GM19438 (cell line): ENCODE data around the gene CD81.
"Not testable (repeated sequence)": the region's sequence is repeated elsewhere in the genome, so short reads cannot be mapped to it uniquely, and the experiment has no call there.

Experiments
- ATAC-seq: cut with Tn5 transposase; IDR thresholded peaks from one replicate; pipeline ENCODE4 v1.9.1; 2021; ENCODE audit warnings: low read depth; ENCODE audit not compliant: unreplicated experiment

CD81 gene

DNA sequence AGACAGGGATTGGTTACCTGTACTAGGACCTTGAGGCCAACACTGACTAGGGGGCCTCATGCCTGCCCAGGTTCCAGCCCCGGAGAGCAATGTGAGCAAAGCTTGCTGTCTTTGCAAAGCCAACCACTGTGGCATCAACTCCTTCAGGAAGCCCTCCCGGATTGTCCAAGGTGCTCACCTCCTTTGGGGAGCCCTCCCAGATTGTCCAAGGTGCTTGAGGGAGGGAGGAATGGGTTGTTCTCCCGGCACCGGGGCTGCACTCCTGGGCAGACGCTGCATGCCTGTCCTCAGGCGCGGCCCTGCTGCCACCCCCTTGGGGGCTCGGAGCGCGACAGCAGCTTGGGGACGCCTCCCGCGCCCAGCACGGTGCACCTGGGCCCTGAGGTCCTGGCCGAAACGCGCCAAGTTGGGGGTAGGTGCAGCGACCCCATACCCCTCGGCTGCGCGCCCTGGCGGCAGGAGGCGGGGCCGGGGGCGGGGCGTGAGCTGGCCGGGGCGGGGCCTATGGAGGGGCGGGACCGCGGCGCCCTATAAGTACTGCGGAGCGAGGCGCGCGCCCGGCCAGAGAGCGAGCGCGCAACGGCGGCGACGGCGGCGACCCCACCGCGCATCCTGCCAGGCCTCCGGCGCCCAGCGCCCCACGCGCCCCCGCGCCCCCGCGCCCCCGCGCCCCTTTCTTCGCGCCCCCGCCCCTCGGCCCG is at the start of gene CD81:
Gene CD81 (plus strand): TSS at position 560 of the 701 bp plus-strand sequence. CDS start 240 bp downstream, outside the sequence.
- no peak for ATAC-seq

- no peak for ATAC-seq
Measured at GRCh38 chr11:2328021-2328420, 49.1 kb upstream of the CD81 start.

DNA sequence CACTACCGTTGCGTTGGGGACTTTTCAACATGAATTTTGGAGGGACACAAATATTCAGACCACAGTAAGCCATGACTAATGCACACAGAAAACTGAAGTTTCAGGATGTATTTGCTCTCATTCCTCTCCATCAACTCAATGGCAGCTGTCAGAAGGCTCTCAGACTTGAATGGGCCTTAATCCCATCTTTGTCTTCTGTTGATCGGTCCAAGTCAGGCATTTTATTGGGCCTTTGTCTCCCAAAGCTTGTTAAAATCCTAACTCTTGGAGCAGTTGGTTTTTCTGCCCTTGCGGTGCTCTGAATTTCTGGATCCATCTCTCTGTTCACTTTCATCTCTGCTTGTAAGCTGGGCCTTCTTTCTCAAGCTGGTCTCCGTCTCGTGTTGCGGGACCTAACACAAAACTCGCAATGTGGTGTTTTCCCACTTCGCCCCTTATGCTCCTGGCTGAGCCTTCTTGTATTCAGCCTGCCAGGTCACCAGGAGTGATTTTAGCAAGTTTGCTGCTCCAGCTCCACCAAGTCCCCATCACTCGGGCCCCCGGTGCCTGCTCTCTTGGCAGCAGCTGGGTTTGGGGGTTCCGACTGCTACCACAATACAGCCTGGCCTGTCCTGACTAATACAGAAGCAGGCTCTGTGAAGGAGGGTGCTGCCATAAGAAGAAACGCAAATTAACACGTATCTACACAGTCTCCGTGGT is 48.3 kb upstream of the CD81 start:
- no peak for ATAC-seq

DNA sequence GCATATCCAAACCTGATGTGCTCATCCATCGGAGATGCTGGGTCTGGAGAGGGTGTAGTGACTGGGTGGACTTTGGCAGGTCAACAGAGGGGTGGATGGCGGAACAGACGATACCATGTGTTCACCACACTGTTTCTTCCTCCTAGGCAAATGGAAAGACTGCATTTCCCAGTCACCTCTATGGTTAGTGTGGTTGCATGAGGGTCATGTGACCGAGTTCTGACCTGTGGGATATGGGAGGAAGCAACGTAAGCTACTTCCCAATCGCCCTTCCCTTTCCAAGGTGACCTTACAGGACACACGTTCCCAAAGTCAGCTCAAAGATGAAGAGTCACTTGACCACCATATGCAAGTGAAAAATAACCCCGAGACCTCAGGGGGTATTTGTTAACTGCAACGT is 47.6 kb upstream of the CD81 start:
- ATAC-seq = no peak

GRCh38 chr11:2330696-2331095 is 46.4 kb upstream of the CD81 start:
- no peak for ATAC-seq

- no peak for ATAC-seq
Measured at GRCh38 chr11:2331404-2331803, 45.7 kb upstream of the CD81 start.

DNA sequence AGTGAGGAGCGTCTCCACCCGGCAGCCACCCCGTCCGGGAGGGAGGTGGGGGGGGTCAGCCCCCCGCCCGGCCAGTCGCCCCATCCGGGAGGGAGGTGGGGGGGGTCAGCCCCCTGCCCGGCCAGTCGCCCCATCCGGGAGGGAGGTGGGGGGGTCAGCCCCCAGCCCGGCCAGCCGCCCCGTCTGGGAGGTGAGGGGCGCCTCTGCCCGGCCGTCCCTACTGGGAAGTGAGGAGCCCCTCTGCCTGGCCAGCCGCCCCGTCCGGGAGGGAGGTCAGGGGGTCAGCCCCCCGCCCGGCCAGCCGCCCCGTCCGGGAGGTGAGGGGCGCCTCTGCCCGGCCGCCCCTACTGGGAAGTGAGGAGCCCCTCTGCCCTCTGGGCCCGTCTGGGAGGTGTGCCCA is 44.5 kb upstream of the CD81 start:
- ATAC-seq = not testable (repeated sequence)

- ATAC-seq = not testable (repeated sequence)
Measured at GRCh38 chr11:2333486-2334205, 43.5 kb upstream of the CD81 start.

DNA sequence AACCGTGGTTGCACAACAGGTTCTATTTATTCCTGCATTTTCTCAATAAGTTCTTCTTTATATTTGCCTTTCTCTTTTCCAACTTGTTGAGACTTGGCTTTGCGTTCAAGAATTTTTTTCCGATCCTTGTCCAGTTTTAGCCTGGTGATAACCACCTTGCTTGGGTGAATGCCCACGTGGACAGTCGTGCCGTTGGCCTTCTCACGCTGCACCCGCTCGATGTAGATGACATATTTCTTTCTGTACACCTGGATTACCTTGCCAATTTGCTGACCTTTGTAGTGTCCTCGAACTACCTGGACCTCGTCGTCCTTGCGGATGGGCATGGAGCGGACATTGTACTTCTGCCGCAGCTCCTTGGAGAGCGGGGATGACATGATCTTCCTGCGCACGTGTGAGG is 41.8 kb upstream of the CD81 start:
- ATAC-seq = not testable (repeated sequence)

DNA sequence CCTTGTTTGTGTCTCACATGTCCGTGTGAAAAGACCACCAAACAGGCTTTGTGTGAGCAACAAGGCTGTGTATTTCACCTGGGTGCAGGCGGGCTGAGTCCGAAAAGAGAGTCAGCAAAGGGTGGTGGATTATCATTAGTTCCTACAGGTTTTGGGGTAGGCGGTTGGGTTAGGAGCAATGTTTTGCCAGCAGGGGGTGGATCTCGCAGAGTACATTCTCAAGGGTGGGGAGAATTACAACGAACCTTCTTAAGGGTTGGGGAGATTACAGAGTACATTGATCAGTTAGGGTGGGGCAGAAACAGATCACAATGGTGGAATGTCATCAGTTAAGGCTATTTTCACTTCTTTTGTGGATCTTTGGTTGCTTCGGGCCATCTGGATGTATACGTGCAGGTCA is 38.4 kb upstream of the CD81 start:
- not testable (repeated sequence) for ATAC-seq

- no peak for ATAC-seq
Measured at GRCh38 chr11:2342557-2342956, 34.6 kb upstream of the CD81 start.

DNA sequence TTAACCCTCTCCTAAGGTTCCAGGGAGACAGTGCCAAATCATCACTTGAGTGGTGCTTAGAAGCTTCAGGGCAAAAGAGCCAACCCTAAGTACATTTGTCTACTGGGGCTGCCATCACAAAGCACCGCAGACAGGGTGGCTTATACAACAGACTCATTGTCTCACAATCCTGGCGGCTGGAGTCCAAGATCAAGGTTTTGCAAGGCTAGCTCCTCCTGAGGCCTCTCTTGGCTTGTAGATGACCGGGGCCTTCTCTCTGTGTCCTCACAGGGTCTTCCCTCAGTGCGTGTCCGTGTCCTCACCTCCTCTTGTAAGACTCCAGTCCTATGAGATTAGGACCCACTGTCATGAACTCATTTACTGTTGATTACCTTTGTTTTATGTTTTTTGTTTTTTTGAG is 34.1 kb upstream of the CD81 start:
- no peak for ATAC-seq

DNA sequence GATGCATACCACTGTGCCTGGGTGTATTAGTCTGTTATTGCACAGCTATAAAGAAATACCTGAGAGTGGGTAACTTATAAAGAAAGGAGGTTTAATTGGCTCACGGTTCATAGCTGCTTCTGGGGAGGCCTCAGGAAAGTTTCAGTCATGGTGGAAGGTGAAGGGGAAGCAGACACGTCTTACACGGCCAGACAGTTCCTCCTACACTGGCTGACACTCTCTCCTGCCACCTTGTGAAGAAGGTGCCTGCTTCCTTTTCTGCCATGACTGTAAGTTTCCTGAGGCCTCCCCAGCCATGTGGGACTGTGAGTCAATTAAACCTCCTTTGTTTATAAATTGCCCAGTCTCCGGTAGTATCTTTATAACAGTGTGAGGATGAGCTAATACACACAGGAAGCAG is 33.6 kb upstream of the CD81 start:
- no peak for ATAC-seq

GRCh38 chr11:2345050-2345449 is 32.1 kb upstream of the CD81 start:
- ATAC-seq = no peak

DNA sequence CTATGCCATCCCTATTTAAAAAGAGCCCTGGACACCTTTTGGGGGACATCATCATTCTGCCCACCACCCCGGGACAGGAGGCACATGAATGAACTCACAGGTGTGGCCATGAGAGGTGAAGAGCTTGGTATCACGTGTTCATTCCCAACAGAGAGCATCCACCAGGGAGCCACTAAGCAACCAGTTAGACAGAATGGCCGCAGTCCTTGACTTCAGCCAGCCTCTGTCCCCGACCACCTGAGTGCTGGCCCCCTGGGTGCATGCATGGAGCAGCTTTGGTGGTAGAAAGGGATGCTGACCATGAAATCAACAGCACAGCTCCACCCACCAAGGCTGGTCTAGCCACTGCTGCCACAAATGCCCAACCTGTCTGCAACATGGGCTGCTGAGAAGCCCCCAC is 31.1 kb upstream of the CD81 start:
- no peak for ATAC-seq

DNA sequence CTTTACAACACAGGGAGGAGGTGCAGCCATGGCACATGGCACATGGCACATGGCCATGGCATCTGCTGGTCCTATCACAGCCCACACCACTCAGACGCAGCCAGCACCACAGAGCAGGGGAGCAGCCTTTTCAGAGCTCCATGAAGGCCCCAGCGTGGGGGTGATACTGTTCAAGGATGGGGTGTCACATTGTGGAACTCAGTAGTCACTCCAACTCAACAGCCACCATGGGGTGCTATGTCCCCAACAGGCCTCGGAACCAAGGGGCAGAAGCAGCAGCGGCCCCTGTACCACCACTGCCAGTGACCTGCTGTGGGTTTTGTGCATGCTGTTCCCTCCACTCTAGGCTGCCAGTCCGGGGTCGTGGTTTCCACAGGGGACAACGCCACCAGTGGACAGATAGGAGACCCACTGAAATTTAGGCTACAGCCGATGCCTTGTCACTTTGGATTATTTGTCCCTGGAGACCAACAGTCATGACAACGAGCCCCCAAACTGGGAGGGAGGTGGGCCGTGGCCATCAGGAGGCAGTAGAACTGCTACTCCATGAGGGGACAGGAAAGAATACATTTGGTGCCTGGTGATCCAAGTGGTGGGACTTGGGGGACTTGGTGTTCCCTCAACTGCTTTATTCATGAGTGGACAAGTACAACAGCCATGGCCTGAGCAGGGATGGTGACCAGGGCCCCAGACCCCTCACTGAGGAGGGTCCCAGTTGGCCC is 30.4 kb upstream of the CD81 start:
- ATAC-seq = no peak

DNA sequence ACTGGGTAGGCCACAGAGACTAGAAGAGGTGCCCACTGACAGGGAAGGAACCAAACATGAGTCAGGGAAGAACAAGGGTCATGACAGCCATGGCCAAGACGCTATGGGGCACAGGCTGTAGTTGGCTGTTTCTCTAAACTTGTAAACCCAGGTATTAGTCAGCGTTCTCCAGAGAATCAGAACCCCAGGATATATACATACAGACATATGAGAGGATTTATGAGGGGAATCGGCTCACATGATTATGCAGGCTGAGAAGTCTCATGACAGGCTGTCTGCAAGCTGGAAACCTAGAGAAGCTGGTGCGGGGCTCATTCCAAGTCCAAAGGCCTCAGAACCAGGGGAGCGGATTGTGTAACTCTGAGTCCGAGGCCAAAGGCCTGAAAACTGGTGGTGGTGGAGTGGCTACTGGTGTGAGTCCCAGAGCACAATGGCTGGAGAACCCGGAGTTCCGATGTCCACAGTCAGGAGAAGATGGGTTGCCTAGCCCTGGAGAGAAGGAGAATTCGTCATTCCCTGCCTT is 29.7 kb upstream of the CD81 start:
- no peak for ATAC-seq

DNA sequence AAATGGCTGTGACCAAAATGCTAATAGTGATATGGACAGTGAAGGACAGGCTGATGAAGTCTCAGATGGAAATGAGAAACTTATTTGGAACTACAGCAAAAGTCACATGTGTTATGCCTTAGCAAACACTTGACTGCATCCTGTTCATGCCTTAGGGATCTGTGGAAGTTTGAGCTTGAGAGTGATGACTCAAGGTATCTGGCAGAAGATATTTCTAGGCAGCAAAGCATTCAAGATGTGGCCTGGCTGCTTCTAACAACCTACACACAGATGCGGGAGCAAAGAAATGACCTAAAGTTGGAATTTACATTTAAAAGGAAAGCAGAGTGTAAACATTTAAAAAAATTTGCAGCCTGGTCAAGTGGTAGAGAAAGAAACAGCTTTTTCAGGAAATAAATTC is 28.1 kb upstream of the CD81 start:
- ATAC-seq = no peak

GRCh38 chr11:2351701-2352100 is 25.4 kb upstream of the CD81 start:
- ATAC-seq = no peak

- no peak for ATAC-seq
Measured at GRCh38 chr11:2352420-2352819, 24.7 kb upstream of the CD81 start.
